DND-41 (cell line): ENCODE measurements around the gene RIN3.
A peak's percentile ranks its signal among the peaks of the same experiment; 100 is the strongest.

Source experiments
- EZH2 ChIP-seq: IDR thresholded peaks from 3 replicates; pipeline ENCODE4 v1.6.1; 2012; ENCODE audit warnings: borderline replicate concordance, low read depth, mild to moderate bottlenecking, moderate library complexity, low read length, inconsistent platforms; ENCODE audit not compliant: severe bottlenecking
- TF ChIP-seq, protein P1 (sequence below): IDR thresholded peaks from 2 replicates; pipeline ENCODE4 v1.5.1; 2012; ENCODE audit warnings: borderline replicate concordance, low read length, moderate library complexity, mild to moderate bottlenecking; ENCODE audit not compliant: poor library complexity, severe bottlenecking; ENCODE audit errors: extremely low read depth

DNA sequence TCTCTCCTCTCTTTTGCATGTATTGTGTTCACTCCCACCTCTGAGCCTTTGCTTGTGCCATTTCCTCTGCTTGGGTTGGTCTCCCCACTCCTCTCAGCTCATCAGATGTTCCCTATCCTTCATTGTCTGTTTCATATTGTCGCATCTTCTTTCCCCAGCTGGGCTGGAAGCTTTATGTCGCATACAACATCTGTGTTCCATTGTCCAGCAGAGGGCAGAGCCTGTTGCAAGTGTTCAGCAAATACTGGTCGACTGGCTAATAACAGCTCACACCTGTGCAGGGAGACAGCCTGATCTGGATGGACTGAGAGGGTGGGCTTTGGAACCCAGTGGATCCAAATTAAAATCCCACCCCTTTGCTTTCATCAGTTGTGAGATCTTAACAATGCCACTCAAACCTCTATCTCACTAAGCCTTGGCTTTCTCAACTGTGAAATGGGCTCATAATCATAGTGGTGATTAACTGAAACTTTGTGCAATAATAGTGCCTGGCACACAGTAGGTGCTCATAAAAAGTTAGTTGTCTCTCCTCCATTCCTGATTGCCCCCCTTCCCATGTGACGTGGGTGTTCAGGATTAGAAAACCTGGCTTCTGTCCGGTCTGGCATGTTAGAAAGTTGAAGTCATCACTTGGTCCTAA lies 75.8 kb downstream of the RIN3 start:
- no peak for TF ChIP-seq EZH2
- TF ChIP-seq, protein P1, sequence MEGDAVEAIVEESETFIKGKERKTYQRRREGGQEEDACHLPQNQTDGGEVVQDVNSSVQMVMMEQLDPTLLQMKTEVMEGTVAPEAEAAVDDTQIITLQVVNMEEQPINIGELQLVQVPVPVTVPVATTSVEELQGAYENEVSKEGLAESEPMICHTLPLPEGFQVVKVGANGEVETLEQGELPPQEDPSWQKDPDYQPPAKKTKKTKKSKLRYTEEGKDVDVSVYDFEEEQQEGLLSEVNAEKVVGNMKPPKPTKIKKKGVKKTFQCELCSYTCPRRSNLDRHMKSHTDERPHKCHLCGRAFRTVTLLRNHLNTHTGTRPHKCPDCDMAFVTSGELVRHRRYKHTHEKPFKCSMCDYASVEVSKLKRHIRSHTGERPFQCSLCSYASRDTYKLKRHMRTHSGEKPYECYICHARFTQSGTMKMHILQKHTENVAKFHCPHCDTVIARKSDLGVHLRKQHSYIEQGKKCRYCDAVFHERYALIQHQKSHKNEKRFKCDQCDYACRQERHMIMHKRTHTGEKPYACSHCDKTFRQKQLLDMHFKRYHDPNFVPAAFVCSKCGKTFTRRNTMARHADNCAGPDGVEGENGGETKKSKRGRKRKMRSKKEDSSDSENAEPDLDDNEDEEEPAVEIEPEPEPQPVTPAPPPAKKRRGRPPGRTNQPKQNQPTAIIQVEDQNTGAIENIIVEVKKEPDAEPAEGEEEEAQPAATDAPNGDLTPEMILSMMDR, result peak; percentile 28
